ENCODE results near the gene IER3. TPM values are rescaled to one million over a fixed set of nuclear protein-coding genes. Genes with fewer than 3 reads are reported as not detected.

Gene IER3
- total RNA-seq, 1 experiment from 2014 or later, result 82.4 TPM

DNA sequence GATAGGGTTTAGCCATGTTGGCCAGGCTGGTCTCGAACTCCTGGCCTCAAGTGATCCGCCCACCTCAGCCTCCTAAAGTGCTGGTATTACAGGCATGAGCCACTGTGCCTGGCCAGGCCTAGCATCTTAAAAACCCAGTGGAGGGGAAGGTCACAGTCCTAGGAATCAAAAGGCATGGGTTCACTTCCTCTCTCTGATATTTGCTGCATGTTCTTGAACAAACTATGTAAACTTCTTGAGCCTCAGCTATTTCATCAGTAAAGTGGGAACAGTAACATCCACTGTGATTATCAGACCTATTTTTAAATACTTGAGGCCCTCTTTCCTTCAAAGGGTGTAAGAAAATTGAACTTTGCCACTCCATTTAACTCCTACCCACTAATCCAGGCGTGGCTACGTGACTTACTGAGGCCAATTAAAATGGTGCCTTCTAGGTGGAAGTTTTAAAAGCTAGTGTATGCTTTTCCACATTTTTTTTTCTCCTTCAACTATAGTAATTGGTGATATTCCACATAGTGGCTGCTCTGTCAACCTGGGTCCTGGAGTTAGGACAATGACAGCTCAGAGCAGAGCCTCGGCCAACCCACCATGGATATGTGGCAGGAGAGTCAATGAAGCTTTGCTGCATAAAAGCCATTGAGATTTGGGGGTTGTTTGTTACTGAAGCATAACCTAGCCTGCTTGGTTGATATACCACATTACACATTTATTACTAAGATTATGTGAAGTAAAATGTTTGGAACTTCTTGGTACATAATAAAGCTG lies 32.2 kb upstream of the IER3 start:
- CTCF ChIA-PET, result no interaction called here

DNA sequence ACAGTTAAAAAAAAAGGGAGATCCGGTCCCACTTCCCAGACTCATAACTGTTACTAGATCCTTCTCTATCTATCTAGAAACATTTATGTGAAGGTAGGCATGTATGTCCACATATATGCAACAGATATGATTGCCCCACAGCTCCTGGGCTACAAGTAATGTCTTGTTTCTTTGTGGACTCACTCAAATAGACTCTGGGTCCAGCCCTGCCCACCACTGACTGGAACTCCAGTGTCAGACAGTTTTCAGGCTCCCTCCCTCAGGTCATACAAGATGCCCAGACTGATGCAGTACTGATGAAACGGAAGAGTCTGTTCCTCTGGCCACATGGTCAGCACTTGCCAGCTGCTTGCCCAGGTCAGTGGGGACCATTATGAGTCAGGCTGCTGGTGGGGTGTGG lies 30.8 kb upstream of the IER3 start:
- H3K9me3 Mint-ChIP-seq, result peaks cover 9% of the 10 kb centered on the region
- ATAC-seq (no peak), DNase-seq (ENCODE audit: low spot score) (no peak)
- H3K36me3 Mint-ChIP-seq, result peaks cover 6% of the 10 kb centered on the region
- H3K4me3 Mint-ChIP-seq, result no peak overlapping the region
- H3K27me3 Mint-ChIP-seq (ENCODE audit: low read depth), result peaks cover 3% of the 10 kb centered on the region; the same call in 1 of the 2 replicates
- POLR2A ChIA-PET, result no interaction called here
- TF ChIP-seq RELA (CRISPR knock-in tag; IDR thresholded peaks at IDR 0.05; ENCODE audit: borderline replicate concordance) (no peak), ETV6 (CRISPR knock-in tag; IDR thresholded peaks at IDR 0.05) (no peak), SOX15 (CRISPR knock-in tag; IDR thresholded peaks at IDR 0.05) (no peak), GTF2I (CRISPR knock-in tag; conservative IDR thresholded peaks at IDR 0.05) (no peak), EMX1 (CRISPR knock-in tag; IDR thresholded peaks at IDR 0.05) (no peak), NR2C2 (CRISPR knock-in tag; IDR thresholded peaks at IDR 0.05) (no peak), ZNF396 (CRISPR knock-in tag; IDR thresholded peaks at IDR 0.05; ENCODE audit: borderline replicate concordance) (no peak), FOXJ3 (CRISPR knock-in tag; IDR thresholded peaks at IDR 0.05; ENCODE audit: borderline replicate concordance) (no peak)
- TF ChIP-seq, protein P1, sequence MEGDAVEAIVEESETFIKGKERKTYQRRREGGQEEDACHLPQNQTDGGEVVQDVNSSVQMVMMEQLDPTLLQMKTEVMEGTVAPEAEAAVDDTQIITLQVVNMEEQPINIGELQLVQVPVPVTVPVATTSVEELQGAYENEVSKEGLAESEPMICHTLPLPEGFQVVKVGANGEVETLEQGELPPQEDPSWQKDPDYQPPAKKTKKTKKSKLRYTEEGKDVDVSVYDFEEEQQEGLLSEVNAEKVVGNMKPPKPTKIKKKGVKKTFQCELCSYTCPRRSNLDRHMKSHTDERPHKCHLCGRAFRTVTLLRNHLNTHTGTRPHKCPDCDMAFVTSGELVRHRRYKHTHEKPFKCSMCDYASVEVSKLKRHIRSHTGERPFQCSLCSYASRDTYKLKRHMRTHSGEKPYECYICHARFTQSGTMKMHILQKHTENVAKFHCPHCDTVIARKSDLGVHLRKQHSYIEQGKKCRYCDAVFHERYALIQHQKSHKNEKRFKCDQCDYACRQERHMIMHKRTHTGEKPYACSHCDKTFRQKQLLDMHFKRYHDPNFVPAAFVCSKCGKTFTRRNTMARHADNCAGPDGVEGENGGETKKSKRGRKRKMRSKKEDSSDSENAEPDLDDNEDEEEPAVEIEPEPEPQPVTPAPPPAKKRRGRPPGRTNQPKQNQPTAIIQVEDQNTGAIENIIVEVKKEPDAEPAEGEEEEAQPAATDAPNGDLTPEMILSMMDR (IDR thresholded peaks at IDR 0.05), result no peak
- TF ChIP-seq, protein P2, sequence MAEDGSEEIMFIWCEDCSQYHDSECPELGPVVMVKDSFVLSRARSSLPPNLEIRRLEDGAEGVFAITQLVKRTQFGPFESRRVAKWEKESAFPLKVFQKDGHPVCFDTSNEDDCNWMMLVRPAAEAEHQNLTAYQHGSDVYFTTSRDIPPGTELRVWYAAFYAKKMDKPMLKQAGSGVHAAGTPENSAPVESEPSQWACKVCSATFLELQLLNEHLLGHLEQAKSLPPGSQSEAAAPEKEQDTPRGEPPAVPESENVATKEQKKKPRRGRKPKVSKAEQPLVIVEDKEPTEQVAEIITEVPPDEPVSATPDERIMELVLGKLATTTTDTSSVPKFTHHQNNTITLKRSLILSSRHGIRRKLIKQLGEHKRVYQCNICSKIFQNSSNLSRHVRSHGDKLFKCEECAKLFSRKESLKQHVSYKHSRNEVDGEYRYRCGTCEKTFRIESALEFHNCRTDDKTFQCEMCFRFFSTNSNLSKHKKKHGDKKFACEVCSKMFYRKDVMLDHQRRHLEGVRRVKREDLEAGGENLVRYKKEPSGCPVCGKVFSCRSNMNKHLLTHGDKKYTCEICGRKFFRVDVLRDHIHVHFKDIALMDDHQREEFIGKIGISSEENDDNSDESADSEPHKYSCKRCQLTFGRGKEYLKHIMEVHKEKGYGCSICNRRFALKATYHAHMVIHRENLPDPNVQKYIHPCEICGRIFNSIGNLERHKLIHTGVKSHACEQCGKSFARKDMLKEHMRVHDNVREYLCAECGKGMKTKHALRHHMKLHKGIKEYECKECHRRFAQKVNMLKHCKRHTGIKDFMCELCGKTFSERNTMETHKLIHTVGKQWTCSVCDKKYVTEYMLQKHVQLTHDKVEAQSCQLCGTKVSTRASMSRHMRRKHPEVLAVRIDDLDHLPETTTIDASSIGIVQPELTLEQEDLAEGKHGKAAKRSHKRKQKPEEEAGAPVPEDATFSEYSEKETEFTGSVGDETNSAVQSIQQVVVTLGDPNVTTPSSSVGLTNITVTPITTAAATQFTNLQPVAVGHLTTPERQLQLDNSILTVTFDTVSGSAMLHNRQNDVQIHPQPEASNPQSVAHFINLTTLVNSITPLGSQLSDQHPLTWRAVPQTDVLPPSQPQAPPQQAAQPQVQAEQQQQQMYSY (CRISPR knock-in tag; IDR thresholded peaks at IDR 0.05), result no peak
- CTCF ChIA-PET, result no interaction called here
- no peak overlapping the region for H3K27ac Mint-ChIP-seq
- peaks cover 22% of the 10 kb centered on the region for H3K4me1 Mint-ChIP-seq

More for the DNA sequence above, 32.2 kb upstream of the IER3 start:
- peaks cover 15% of the 10 kb centered on the region for H3K36me3 Mint-ChIP-seq
- H3K4me1 Mint-ChIP-seq, result peaks cover 21% of the 10 kb centered on the region
- ATAC-seq (no peak), DNase-seq (ENCODE audit: low spot score) (no peak)
- no peak for TF ChIP-seq NR2C2 (CRISPR knock-in tag; IDR thresholded peaks at IDR 0.05)
- TF ChIP-seq, protein P3, sequence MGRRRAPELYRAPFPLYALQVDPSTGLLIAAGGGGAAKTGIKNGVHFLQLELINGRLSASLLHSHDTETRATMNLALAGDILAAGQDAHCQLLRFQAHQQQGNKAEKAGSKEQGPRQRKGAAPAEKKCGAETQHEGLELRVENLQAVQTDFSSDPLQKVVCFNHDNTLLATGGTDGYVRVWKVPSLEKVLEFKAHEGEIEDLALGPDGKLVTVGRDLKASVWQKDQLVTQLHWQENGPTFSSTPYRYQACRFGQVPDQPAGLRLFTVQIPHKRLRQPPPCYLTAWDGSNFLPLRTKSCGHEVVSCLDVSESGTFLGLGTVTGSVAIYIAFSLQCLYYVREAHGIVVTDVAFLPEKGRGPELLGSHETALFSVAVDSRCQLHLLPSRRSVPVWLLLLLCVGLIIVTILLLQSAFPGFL (CRISPR knock-in tag; IDR thresholded peaks at IDR 0.05; ENCODE audit: borderline replicate concordance), result no peak
- no peak overlapping the region for H3K27ac Mint-ChIP-seq
- peaks cover 7% of the 10 kb centered on the region; the same call in 1 of the 2 replicates for H3K27me3 Mint-ChIP-seq (ENCODE audit: low read depth)
- POLR2A ChIA-PET, result no interaction called here
- H3K4me3 Mint-ChIP-seq, result no peak overlapping the region
- H3K9me3 Mint-ChIP-seq, result peaks cover 20% of the 10 kb centered on the region

DNA sequence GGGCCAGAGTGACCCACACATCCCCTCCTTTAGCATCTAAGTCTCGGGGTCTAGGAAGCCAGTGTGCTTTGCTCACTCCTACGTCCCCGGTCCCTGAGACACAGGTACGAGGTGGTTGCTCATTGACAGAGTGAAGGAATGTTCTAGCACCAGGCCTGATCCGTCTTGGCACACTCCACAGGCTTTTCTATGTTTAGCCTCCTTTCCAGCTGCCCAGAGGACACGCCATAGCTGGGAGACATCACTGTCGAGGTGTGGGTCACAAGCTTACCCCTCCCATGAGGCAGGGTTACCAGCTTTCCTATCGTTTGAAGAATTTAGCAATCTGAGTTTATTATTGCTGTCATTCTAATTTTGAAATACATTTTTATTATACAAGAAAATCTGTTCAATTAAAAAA lies 30.4 kb upstream of the IER3 start:
- H3K9me3 Mint-ChIP-seq, result peaks cover 5% of the 10 kb centered on the region
- no peak overlapping the region for H3K27ac Mint-ChIP-seq
- no peak overlapping the region for H3K4me3 Mint-ChIP-seq
- no peaks in the 10 kb centered on the region; the same call in 1 of the 2 replicates for H3K27me3 Mint-ChIP-seq (ENCODE audit: low read depth)
- DNase-seq (ENCODE audit: low spot score), result no peak
- CTCF ChIA-PET, result no interaction called here
- POLR2A ChIA-PET, result no interaction called here
- H3K36me3 Mint-ChIP-seq, result peaks cover 2% of the 10 kb centered on the region
- ATAC-seq, result no peak
- no peak for TF ChIP-seq FOXK1 (CRISPR knock-in tag; IDR thresholded peaks at IDR 0.05)
- H3K4me1 Mint-ChIP-seq, result peaks cover 25% of the 10 kb centered on the region

DNA sequence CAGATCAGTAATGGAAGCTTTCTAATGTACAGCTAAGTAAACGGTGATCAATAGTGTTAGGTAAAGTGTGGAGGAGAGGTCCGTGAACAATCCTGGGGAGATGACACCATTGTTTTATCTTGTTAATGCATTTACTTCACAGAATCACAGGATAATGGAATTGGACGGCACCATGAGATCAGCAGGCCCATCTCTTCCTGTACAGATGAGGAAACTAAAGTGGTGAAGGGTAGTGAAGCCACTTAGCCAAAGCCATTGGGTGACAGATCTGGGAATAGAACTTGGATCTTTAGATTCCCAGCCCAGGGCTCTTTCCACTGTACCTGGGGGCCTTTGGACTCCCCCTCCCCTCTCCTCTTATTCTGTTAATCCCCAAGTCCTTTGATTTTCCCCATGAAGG lies 26.2 kb upstream of the IER3 start:
- H3K4me1 Mint-ChIP-seq, result peaks cover 39% of the 10 kb centered on the region
- H3K9me3 Mint-ChIP-seq, result peaks cover 4% of the 10 kb centered on the region; the same call in 1 of the 2 replicates
- ATAC-seq, result no peak
- H3K27me3 Mint-ChIP-seq (ENCODE audit: low read depth), result no peaks in the 10 kb centered on the region; the same call in 1 of the 2 replicates
- no peaks in the 10 kb centered on the region for H3K36me3 Mint-ChIP-seq
- CTCF ChIA-PET, result no interaction called here
- H3K4me3 Mint-ChIP-seq, result no peak overlapping the region
- POLR2A ChIA-PET, result no interaction called here
- DNase-seq (ENCODE audit: low spot score), result no peak
- H3K27ac Mint-ChIP-seq, result no peak overlapping the region
- TF ChIP-seq GABPB1 (CRISPR knock-in tag; IDR thresholded peaks at IDR 0.05), result no peak
- TF ChIP-seq, protein P4, sequence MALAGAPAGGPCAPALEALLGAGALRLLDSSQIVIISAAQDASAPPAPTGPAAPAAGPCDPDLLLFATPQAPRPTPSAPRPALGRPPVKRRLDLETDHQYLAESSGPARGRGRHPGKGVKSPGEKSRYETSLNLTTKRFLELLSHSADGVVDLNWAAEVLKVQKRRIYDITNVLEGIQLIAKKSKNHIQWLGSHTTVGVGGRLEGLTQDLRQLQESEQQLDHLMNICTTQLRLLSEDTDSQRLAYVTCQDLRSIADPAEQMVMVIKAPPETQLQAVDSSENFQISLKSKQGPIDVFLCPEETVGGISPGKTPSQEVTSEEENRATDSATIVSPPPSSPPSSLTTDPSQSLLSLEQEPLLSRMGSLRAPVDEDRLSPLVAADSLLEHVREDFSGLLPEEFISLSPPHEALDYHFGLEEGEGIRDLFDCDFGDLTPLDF (CRISPR knock-in tag; IDR thresholded peaks at IDR 0.05), result no peak
- TF ChIP-seq, protein P5, sequence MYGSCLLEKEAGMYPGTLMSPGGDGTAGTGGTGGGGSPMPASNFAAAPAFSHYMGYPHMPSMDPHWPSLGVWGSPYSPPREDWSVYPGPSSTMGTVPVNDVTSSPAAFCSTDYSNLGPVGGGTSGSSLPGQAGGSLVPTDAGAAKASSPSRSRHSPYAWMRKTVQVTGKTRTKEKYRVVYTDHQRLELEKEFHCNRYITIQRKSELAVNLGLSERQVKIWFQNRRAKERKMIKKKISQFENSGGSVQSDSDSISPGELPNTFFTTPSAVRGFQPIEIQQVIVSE (CRISPR knock-in tag; IDR thresholded peaks at IDR 0.05; ENCODE audit: borderline replicate concordance), result no peak
- no peak for TF ChIP-seq ZBTB21 (CRISPR knock-in tag; IDR thresholded peaks at IDR 0.05; ENCODE audit: borderline replicate concordance)
- no peak for TF ChIP-seq NFATC4 (CRISPR knock-in tag; IDR thresholded peaks at IDR 0.05)
- no peak for TF ChIP-seq HMGA2 (CRISPR knock-in tag; IDR thresholded peaks at IDR 0.05)

Measured in WTC11 (cell line).